Measurements from ENCODE around the gene BRD7.

- no peak for TF ChIP-seq CTCF (IDR thresholded peaks at IDR 0.05)
- no peak for TF ChIP-seq EZH2 (IDR thresholded peaks at IDR 0.05; ENCODE audit: borderline replicate concordance, insufficient read depth, low read depth, low read length, poor library complexity, severe bottlenecking)
These were observed 56.8 kb downstream of the BRD7 start for GRCh38 chr16:50311891-50312501.
